ENCODE results near the gene ARHGEF38. TPM values are rescaled to one million over a fixed set of nuclear protein-coding genes. Genes with fewer than 3 reads are reported as not detected.

Gene ARHGEF38
- polyA plus RNA-seq, 3 donors: not detected

DNA sequence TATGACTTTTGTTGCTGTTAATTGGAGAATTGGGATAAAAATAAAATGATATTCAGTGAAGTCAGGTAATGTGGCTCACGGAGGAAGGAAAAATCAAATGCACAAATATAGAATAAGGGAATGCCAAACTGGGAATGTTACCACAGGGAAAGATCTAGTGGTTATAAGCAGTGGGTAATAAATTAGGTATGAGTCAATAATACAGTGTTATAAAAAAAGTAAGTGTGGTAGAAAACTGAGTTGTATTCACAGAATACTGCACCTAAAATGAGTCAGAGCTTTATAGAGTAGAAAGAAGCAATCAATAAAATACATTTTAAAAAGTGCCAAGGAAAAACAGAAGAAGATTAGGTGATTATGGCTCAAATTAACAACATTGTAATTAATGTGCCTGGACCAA lies 121.6 kb downstream of the ARHGEF38 start:
- intact Hi-C loops (cut with micrococcal nuclease): no loop called here
- WGBS (ENCODE audit: insufficient coverage): no CpG with 5 or more reads among the region's 1 CpG
- H3K4me3 Mint-ChIP-seq: no peak overlapping the region

DNA sequence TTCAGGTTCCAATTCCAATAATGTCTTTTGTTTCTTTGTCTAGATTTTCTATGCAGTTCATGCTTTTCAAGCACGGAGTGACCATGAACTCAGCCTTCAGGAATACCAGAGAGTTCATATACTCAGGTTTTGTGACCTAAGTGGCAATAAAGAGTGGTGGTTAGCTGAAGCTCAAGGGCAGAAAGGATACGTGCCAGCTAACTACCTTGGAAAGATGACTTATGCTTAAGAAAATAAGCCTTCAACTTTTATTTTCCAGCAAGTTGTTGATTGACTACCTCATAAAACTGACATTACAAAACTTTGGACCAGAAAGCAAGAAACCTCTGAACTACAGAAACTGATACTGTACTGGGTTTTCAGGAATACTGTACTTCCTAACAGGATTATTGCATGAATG lies 125.3 kb downstream of the ARHGEF38 start:
- intact Hi-C loops (cut with micrococcal nuclease): no loop called here

More for the DNA sequence above, 121.6 kb downstream of the ARHGEF38 start:
- Histone ChIP-seq H3K27me3 (ENCODE audit: control insufficient read depth in 2 of 2, insufficient read depth in 2 of 2, low read length in 2 of 2) (no peaks in the 10 kb centered on the region), H3K4me3 (replicated peaks in 1 of 3; ENCODE audit: low read depth in 2 of 3, low read length in 3 of 3) (no peak overlapping the region), H2AFZ (ENCODE audit: insufficient read depth, low read depth, low read length, poor library complexity, severe bottlenecking) (no peak overlapping the region), H4K20me1 (ENCODE audit: insufficient read depth, low read length) (no peaks in the 10 kb centered on the region), H3K9ac (ENCODE audit: insufficient read depth, low read length, poor library complexity, severe bottlenecking) (no peak overlapping the region), H3K79me2 (ENCODE audit: insufficient read depth, low read length) (no peaks in the 10 kb centered on the region), H3K36me3 (replicated peaks in 1 of 2; ENCODE audit: control insufficient read depth in 1 of 2, insufficient read depth in 2 of 2, low read length in 2 of 2) (no peaks in the 10 kb centered on the region), H3K4me1 (ENCODE audit: control insufficient read depth in 1 of 2, insufficient read depth in 2 of 2, low read length in 2 of 2) (no peaks in the 10 kb centered on the region), H3K9me3 (replicated peaks in 1 of 2; ENCODE audit: control insufficient read depth in 1 of 2, insufficient read depth in 1 of 2, low read length in 2 of 2) (no peaks in the 10 kb centered on the region), H3K27ac (ENCODE audit: low read depth in 1 of 2, low read length in 2 of 2) (no peak overlapping the region), H3K4me2 (replicated peaks; ENCODE audit: extremely low read depth, low read length, poor library complexity, severe bottlenecking) (no peak overlapping the region)
- H3K9me3 Mint-ChIP-seq: peaks cover 0 to 4% (median 0%) of the 10 kb centered on the region in 7 donors
- no peak for DNase-seq
- H3K27me3 Mint-ChIP-seq (ENCODE audit: low read depth in 3 of 3): peaks cover 0 to 2% (median 1%) of the 10 kb centered on the region in 3 donors
- H3K4me1 Mint-ChIP-seq: no peaks in the 10 kb centered on the region
- no peaks in the 10 kb centered on the region for H3K36me3 Mint-ChIP-seq
- TF ChIP-seq, protein P1, sequence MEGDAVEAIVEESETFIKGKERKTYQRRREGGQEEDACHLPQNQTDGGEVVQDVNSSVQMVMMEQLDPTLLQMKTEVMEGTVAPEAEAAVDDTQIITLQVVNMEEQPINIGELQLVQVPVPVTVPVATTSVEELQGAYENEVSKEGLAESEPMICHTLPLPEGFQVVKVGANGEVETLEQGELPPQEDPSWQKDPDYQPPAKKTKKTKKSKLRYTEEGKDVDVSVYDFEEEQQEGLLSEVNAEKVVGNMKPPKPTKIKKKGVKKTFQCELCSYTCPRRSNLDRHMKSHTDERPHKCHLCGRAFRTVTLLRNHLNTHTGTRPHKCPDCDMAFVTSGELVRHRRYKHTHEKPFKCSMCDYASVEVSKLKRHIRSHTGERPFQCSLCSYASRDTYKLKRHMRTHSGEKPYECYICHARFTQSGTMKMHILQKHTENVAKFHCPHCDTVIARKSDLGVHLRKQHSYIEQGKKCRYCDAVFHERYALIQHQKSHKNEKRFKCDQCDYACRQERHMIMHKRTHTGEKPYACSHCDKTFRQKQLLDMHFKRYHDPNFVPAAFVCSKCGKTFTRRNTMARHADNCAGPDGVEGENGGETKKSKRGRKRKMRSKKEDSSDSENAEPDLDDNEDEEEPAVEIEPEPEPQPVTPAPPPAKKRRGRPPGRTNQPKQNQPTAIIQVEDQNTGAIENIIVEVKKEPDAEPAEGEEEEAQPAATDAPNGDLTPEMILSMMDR (IDR thresholded peaks at IDR 0.05): no peak
- H3K27ac Mint-ChIP-seq: no peak overlapping the region

More for the DNA sequence above, 125.3 kb downstream of the ARHGEF38 start:
- H3K79me2 ChIP-seq (ENCODE audit: insufficient read depth, low read length): no peaks in the 10 kb centered on the region
- no peaks in the 10 kb centered on the region for H4K20me1 ChIP-seq (ENCODE audit: insufficient read depth, low read length)
- H3K9ac ChIP-seq (ENCODE audit: insufficient read depth, low read length, poor library complexity, severe bottlenecking): no peak overlapping the region
- peaks cover 11 to 16% of the 10 kb centered on the region in 2 donors for H3K36me3 ChIP-seq (replicated peaks in 1 of 2; ENCODE audit: control insufficient read depth in 1 of 2, insufficient read depth in 2 of 2, low read length in 2 of 2)
- Mint-ChIP-seq H3K4me3 (no peak overlapping the region), H3K4me1 (no peaks in the 10 kb centered on the region), H3K36me3 (peaks cover 12 to 13% of the 10 kb centered on the region in 2 donors), H3K27me3 (ENCODE audit: low read depth in 3 of 3) (no peaks in the 10 kb centered on the region), H3K27ac (no peak overlapping the region), H3K9me3 (peaks cover 0 to 4% (median 0%) of the 10 kb centered on the region in 7 donors)
- no peak overlapping the region for H3K4me3 ChIP-seq (replicated peaks in 1 of 3; ENCODE audit: low read depth in 2 of 3, low read length in 3 of 3)
- H3K4me1 ChIP-seq (ENCODE audit: control insufficient read depth in 1 of 2, insufficient read depth in 2 of 2, low read length in 2 of 2): no peaks in the 10 kb centered on the region
- no peaks in the 10 kb centered on the region for H3K27me3 ChIP-seq (ENCODE audit: control insufficient read depth in 2 of 2, insufficient read depth in 2 of 2, low read length in 2 of 2)
- TF ChIP-seq, protein P1 (IDR thresholded peaks at IDR 0.05): no peak
- no peak for DNase-seq
- H3K27ac ChIP-seq (ENCODE audit: low read depth in 1 of 2, low read length in 2 of 2): no peak overlapping the region
- WGBS (ENCODE audit: insufficient coverage): 100% methylated on average over 1 of the region's 2 CpGs
- H3K9me3 ChIP-seq (replicated peaks in 1 of 2; ENCODE audit: control insufficient read depth in 1 of 2, insufficient read depth in 1 of 2, low read length in 2 of 2): no peaks in the 10 kb centered on the region
- no peak overlapping the region for H2AFZ ChIP-seq (ENCODE audit: insufficient read depth, low read depth, low read length, poor library complexity, severe bottlenecking)
- no peak overlapping the region for H3K4me2 ChIP-seq (replicated peaks; ENCODE audit: extremely low read depth, low read length, poor library complexity, severe bottlenecking)

All from CD14-positive monocyte (primary cell).